PC-3 (cell line): ENCODE data around the gene VSIR. TPM values are rescaled to one million over a fixed set of nuclear protein-coding genes. Genes with fewer than 3 reads are reported as not detected.

Experiments
- ATAC-seq: fragments of 200-7000 bp; cut with Tn5 transposase; 2 replicates; pipeline ENCODE4 v1.9.1; 2020; ENCODE audit warnings: mild to moderate bottlenecking, moderate library complexity
- BruUV-seq: library from RNA; stranded (reverse); fragments of 400-500 nt; replicated peaks from 2 replicates; lab custom pipeline; 2021; lab: Mats Ljungman, UMichigan
- CTCF ChIA-PET: fragments of 300-600 bp; sonication (Branson Sonifier 250); formaldehyde crosslinking; loops from one replicate; lab custom pipeline; 2022; ENCODE audit warnings: antibody characterized with exemption; lab: Charles Lee
- POLR2A ChIA-PET: fragments of 300-600 bp; sonication (Branson Sonifier 250); formaldehyde crosslinking; loops from one replicate; lab custom pipeline; 2022; ENCODE audit warnings: antibody characterized with exemption; ENCODE audit not compliant: unreplicated experiment; lab: Charles Lee
- DNase-seq: peaks from one replicate; pipeline ENCODE4 v3.0.0-alpha.2; 2015
- H2AFZ ChIP-seq: fragments of 300-600 bp; sonication (generic); 2 replicates; pipeline ENCODE4 v1.6.0; 2016; ENCODE audit warnings: antibody characterized with exemption, low read length
- H3F3A ChIP-seq: fragments of 300-600 bp; sonication (generic); one replicate; pipeline ENCODE4 v1.6.0; 2017; ENCODE audit warnings: antibody characterized with exemption, low read length, control low read depth, mild to moderate bottlenecking; ENCODE audit not compliant: unreplicated experiment
- H3K27ac ChIP-seq: fragments of 300-600 bp; sonication (generic); 2 replicates; pipeline ENCODE4 v1.5.1; 2016; ENCODE audit warnings: mild to moderate bottlenecking, low read length
- H3K27me3 ChIP-seq: fragments of 300-600 bp; sonication (generic); 2 replicates; pipeline ENCODE4 v1.6.1; 2016; ENCODE audit warnings: low read length, mixed read lengths
- H3K36me3 ChIP-seq: fragments of 300-600 bp; sonication (generic); 2 replicates; pipeline ENCODE4 v1.6.1; 2016; ENCODE audit warnings: low read depth, mixed run types, low read length, mixed read lengths
- H3K4me1 ChIP-seq: fragments of 300-600 bp; sonication (generic); 2 replicates; pipeline ENCODE4 v1.5.1; 2016; ENCODE audit warnings: low read length; ENCODE audit not compliant: insufficient read depth
- H3K4me2 ChIP-seq: fragments of 300-600 bp; sonication (generic); 2 replicates; pipeline ENCODE4 v1.6.0; 2016; ENCODE audit warnings: low read length
- H3K4me3 ChIP-seq: fragments of 300-600 bp; sonication (generic); 2 replicates; pipeline ENCODE4 v1.5.1; 2016; ENCODE audit warnings: mild to moderate bottlenecking, low read length, mixed read lengths
- H3K79me2 ChIP-seq: fragments of 300-600 bp; sonication (generic); 2 replicates; pipeline ENCODE4 v1.6.1; 2017; ENCODE audit warnings: low read length, mixed read lengths
- H3K9ac ChIP-seq: fragments of 300-600 bp; sonication (generic); 2 replicates; pipeline ENCODE4 v1.6.0; 2016; ENCODE audit warnings: mild to moderate bottlenecking, low read length
- H3K9me2 ChIP-seq: fragments of 300-600 bp; sonication (generic); replicated peaks from 2 replicates; pipeline ENCODE4 v1.6.1; 2016; ENCODE audit warnings: mixed run types, low read length, mixed read lengths
- H3K9me3 ChIP-seq: fragments of 300-600 bp; sonication (generic); 2 replicates; pipeline ENCODE4 v1.6.1; 2016; ENCODE audit warnings: low read length, mixed read lengths
- H4K20me1 ChIP-seq: fragments of 300-600 bp; sonication (generic); 2 replicates; pipeline ENCODE4 v1.6.1; 2016; ENCODE audit warnings: low read length, mixed read lengths
- CTCF ChIP-seq: fragments of 300-600 bp; sonication (generic); conservative IDR thresholded peaks from 2 replicates; pipeline ENCODE4 v1.5.1; 2017; ENCODE audit warnings: antibody characterized with exemption, low read depth, mild to moderate bottlenecking, low read length
- EZH2 ChIP-seq: fragments of 300-600 bp; sonication (generic); IDR thresholded peaks from one replicate; pipeline ENCODE4 v1.6.1; 2017; ENCODE audit warnings: antibody characterized with exemption, mild to moderate bottlenecking, low read length; ENCODE audit not compliant: unreplicated experiment
- EZH2phosphoT487 ChIP-seq: fragments of 300-600 bp; sonication (generic); IDR thresholded peaks from 2 replicates; pipeline ENCODE4 v1.6.1; 2018; ENCODE audit warnings: mild to moderate bottlenecking, antibody characterized with exemption, low read length, borderline replicate concordance
- intact Hi-C: fragments of 100-400 bp; cut with micrococcal nuclease; formaldehyde crosslinking; loops from 2 replicates; pipeline ENCODE4 v1.9.0; 2023
- total RNA-seq: library from RNA; depleted of rRNA; stranded (reverse); fragments of >200 nt; gene quantifications from 2 replicates; pipeline ENCODE4 v1.2.3, GENCODE V29; 2014

The VSIR gene
- total RNA-seq, 1 experiment from 2014 or later, result 14.1 TPM

GRCh38 chr10:71725249-71725648 is 48.1 kb downstream of the VSIR start:
- no peaks in the 10 kb centered on the region for H3K9me2 ChIP-seq
- no peak overlapping the region for H2AFZ ChIP-seq
- POLR2A ChIA-PET, result no interaction called here
- no peaks in the 10 kb centered on the region for H3K36me3 ChIP-seq
- no peak overlapping the region for H3K4me3 ChIP-seq
- DNase-seq, result no peak
- no peak for ATAC-seq
- TF ChIP-seq CTCF, result no peak
- no peak for TF ChIP-seq EZH2phosphoT487
- no peak for TF ChIP-seq EZH2
- H3K4me1 ChIP-seq, result peaks cover 19% of the 10 kb centered on the region
- no peak overlapping the region for H3K9ac ChIP-seq
- CTCF ChIA-PET, result no interaction called here
- H3K27ac ChIP-seq, result no peak overlapping the region
- intact Hi-C loops, result loop anchor here (5.0 kb wide), 1 partner anchor 42 kb away; no protein-coding TSS in a partner anchor
- no peaks in the 10 kb centered on the region for H3K79me2 ChIP-seq
- no peaks in the 10 kb centered on the region for H3K27me3 ChIP-seq
- H4K20me1 ChIP-seq, result no peaks in the 10 kb centered on the region
- H3K4me2 ChIP-seq, result no peak overlapping the region
- H3F3A ChIP-seq, result no peaks in the 10 kb centered on the region
- no TSS peak for BruUV-seq
- no peaks in the 10 kb centered on the region for H3K9me3 ChIP-seq

GRCh38 chr10:71724539-71724938 is 48.8 kb downstream of the VSIR start:
- no TSS peak for BruUV-seq
- no peak overlapping the region for H3K4me2 ChIP-seq

More at GRCh38 chr10:71724539-71724938, 48.8 kb downstream of the VSIR start:
- H3K27me3 ChIP-seq, result no peaks in the 10 kb centered on the region
- no peaks in the 10 kb centered on the region for H4K20me1 ChIP-seq
- no peaks in the 10 kb centered on the region for H3F3A ChIP-seq
- no peak for DNase-seq
- H3K9me3 ChIP-seq, result no peaks in the 10 kb centered on the region
- H3K36me3 ChIP-seq, result no peaks in the 10 kb centered on the region
- H3K9ac ChIP-seq, result no peak overlapping the region
- peaks cover 19% of the 10 kb centered on the region for H3K4me1 ChIP-seq
- H3K9me2 ChIP-seq, result no peaks in the 10 kb centered on the region
- no peak for TF ChIP-seq EZH2
- TF ChIP-seq CTCF, result no peak
- no peak for TF ChIP-seq EZH2phosphoT487
- no peak for ATAC-seq
- intact Hi-C loops, result no loop called here
- H3K4me3 ChIP-seq, result no peak overlapping the region
- H3K27ac ChIP-seq, result no peak overlapping the region
- ChIA-PET POLR2A (no interaction called here), CTCF (no interaction called here)
- no peaks in the 10 kb centered on the region for H3K79me2 ChIP-seq
- no peak overlapping the region for H2AFZ ChIP-seq
